ENCODE measurements around the gene ERC2. TPM values are rescaled to one million over a fixed set of nuclear protein-coding genes. Genes with fewer than 3 reads are reported as not detected.

ERC2 gene
- total RNA-seq, 1 donor from 2014 or later, result 7.4 TPM

- no peaks in the 10 kb centered on the region for H3K4me1 Mint-ChIP-seq (ENCODE audit: low read depth, unreplicated experiment)
- no peaks in the 10 kb centered on the region for H3K36me3 ChIP-seq (ENCODE audit: insufficient read depth, low read length)
- no peaks in the 10 kb centered on the region for H3K27me3 Mint-ChIP-seq (ENCODE audit: low read depth, unreplicated experiment)
- H3K4me3 Mint-ChIP-seq (ENCODE audit: unreplicated experiment), result no peak overlapping the region
- no peaks in the 10 kb centered on the region for H3K9me3 ChIP-seq (ENCODE audit: insufficient read depth, low read depth, low read length)
- no peak overlapping the region for H3K4me3 ChIP-seq (ENCODE audit: insufficient read depth, low read depth, low read length)
- H4K20me1 ChIP-seq (ENCODE audit: insufficient read depth, low read length), result no peaks in the 10 kb centered on the region
- DNase-seq (ENCODE audit: low read depth) (no peak), FAIRE-seq (no peak)
- no peak overlapping the region for H2AFZ ChIP-seq (ENCODE audit: low read depth, low read length)
- TF ChIP-seq EZH2 (IDR thresholded peaks at IDR 0.05; ENCODE audit: insufficient read depth, low read length), result no peak
- TF ChIP-seq, protein P1, sequence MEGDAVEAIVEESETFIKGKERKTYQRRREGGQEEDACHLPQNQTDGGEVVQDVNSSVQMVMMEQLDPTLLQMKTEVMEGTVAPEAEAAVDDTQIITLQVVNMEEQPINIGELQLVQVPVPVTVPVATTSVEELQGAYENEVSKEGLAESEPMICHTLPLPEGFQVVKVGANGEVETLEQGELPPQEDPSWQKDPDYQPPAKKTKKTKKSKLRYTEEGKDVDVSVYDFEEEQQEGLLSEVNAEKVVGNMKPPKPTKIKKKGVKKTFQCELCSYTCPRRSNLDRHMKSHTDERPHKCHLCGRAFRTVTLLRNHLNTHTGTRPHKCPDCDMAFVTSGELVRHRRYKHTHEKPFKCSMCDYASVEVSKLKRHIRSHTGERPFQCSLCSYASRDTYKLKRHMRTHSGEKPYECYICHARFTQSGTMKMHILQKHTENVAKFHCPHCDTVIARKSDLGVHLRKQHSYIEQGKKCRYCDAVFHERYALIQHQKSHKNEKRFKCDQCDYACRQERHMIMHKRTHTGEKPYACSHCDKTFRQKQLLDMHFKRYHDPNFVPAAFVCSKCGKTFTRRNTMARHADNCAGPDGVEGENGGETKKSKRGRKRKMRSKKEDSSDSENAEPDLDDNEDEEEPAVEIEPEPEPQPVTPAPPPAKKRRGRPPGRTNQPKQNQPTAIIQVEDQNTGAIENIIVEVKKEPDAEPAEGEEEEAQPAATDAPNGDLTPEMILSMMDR (IDR thresholded peaks at IDR 0.05; ENCODE audit: insufficient read depth, low read depth, low read length), result no peak
- peaks cover 3% of the 10 kb centered on the region for H3K27me3 ChIP-seq (ENCODE audit: insufficient read depth, low read length)
- no peaks in the 10 kb centered on the region for H3K36me3 Mint-ChIP-seq (ENCODE audit: low read depth, unreplicated experiment)
- no peak overlapping the region for H3K27ac ChIP-seq (ENCODE audit: low read depth, low read length)
- no peak overlapping the region for H3K9ac ChIP-seq (ENCODE audit: low read length)
- no peak overlapping the region for H3K4me2 ChIP-seq (ENCODE audit: low read length)
- no peak overlapping the region for H3K27ac Mint-ChIP-seq (ENCODE audit: unreplicated experiment)
- no peaks in the 10 kb centered on the region for H3K9me3 Mint-ChIP-seq (ENCODE audit: unreplicated experiment)
- no peaks in the 10 kb centered on the region for H3K79me2 ChIP-seq (ENCODE audit: insufficient read depth, low read length)
- no peaks in the 10 kb centered on the region for H3K4me1 ChIP-seq (ENCODE audit: insufficient read depth, low read length)
These were observed 129.0 kb downstream of the ERC2 start for GRCh38 chr3:56339244-56339643.

GRCh38 chr3:56336023-56336422 is 132.2 kb downstream of the ERC2 start:
- Mint-ChIP-seq H3K4me1 (ENCODE audit: low read depth, unreplicated experiment) (no peaks in the 10 kb centered on the region), H3K27ac (ENCODE audit: unreplicated experiment) (no peak overlapping the region), H3K27me3 (ENCODE audit: low read depth, unreplicated experiment) (no peaks in the 10 kb centered on the region), H3K9me3 (ENCODE audit: unreplicated experiment) (no peaks in the 10 kb centered on the region), H3K36me3 (ENCODE audit: low read depth, unreplicated experiment) (no peaks in the 10 kb centered on the region), H3K4me3 (ENCODE audit: unreplicated experiment) (no peak overlapping the region)
- Histone ChIP-seq H3K4me3 (ENCODE audit: insufficient read depth, low read depth, low read length) (no peak overlapping the region), H3K27ac (ENCODE audit: low read depth, low read length) (no peak overlapping the region), H3K36me3 (ENCODE audit: insufficient read depth, low read length) (no peaks in the 10 kb centered on the region), H3K9me3 (ENCODE audit: insufficient read depth, low read depth, low read length) (no peaks in the 10 kb centered on the region), H3K9ac (ENCODE audit: low read length) (no peak overlapping the region), H3K27me3 (ENCODE audit: insufficient read depth, low read length) (peaks cover 5% of the 10 kb centered on the region), H3K4me2 (ENCODE audit: low read length) (no peak overlapping the region), H3K79me2 (ENCODE audit: insufficient read depth, low read length) (no peaks in the 10 kb centered on the region), H2AFZ (ENCODE audit: low read depth, low read length) (no peak overlapping the region), H4K20me1 (ENCODE audit: insufficient read depth, low read length) (no peaks in the 10 kb centered on the region), H3K4me1 (ENCODE audit: insufficient read depth, low read length) (no peaks in the 10 kb centered on the region)
- no peak for TF ChIP-seq EZH2 (IDR thresholded peaks at IDR 0.05; ENCODE audit: insufficient read depth, low read length)
- TF ChIP-seq, protein P1 (IDR thresholded peaks at IDR 0.05; ENCODE audit: insufficient read depth, low read depth, low read length), result no peak
- DNase-seq (ENCODE audit: low read depth), result no peak
- FAIRE-seq, result no peak

DNA sequence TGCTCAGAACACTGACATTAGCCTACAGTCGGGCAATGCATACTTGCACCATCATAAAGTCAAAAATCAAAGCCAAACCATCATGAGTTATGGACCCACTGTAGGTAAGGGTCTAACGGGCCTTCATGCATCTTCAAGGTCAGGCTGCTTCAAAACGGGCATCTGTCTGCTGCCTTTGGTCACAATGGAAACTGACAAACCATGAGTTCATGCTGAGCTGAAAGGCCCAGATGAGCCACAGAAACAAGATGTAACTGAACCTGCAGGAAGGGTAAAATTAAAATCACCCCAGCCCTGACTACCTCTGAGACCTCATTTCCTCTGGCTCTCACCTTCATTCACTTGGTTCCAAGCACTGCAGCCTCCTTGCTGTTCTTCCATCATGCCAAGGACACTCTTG is 143.8 kb downstream of the ERC2 start:
- DNase-seq (ENCODE audit: low read depth) (no peak), FAIRE-seq (no peak)
- peak overlapping the region; percentile 77 for H3K27ac Mint-ChIP-seq (ENCODE audit: unreplicated experiment)
- no peak overlapping the region for H3K4me2 ChIP-seq (ENCODE audit: low read length)
- H2AFZ ChIP-seq (ENCODE audit: low read depth, low read length), result no peak overlapping the region
- H3K4me1 ChIP-seq (ENCODE audit: insufficient read depth, low read length), result peaks cover 12% of the 10 kb centered on the region
- no peaks in the 10 kb centered on the region for H3K27me3 Mint-ChIP-seq (ENCODE audit: low read depth, unreplicated experiment)
- H3K9me3 ChIP-seq (ENCODE audit: insufficient read depth, low read depth, low read length), result no peaks in the 10 kb centered on the region
- no peaks in the 10 kb centered on the region for H4K20me1 ChIP-seq (ENCODE audit: insufficient read depth, low read length)
- no peaks in the 10 kb centered on the region for H3K79me2 ChIP-seq (ENCODE audit: insufficient read depth, low read length)
- H3K27ac ChIP-seq (ENCODE audit: low read depth, low read length), result no peak overlapping the region
- no peak overlapping the region for H3K4me3 Mint-ChIP-seq (ENCODE audit: unreplicated experiment)
- no peaks in the 10 kb centered on the region for H3K27me3 ChIP-seq (ENCODE audit: insufficient read depth, low read length)
- no peaks in the 10 kb centered on the region for H3K9me3 Mint-ChIP-seq (ENCODE audit: unreplicated experiment)
- TF ChIP-seq, protein P1 (IDR thresholded peaks at IDR 0.05; ENCODE audit: insufficient read depth, low read depth, low read length), result no peak
- TF ChIP-seq EZH2 (IDR thresholded peaks at IDR 0.05; ENCODE audit: insufficient read depth, low read length), result no peak
- no peaks in the 10 kb centered on the region for H3K36me3 ChIP-seq (ENCODE audit: insufficient read depth, low read length)
- H3K9ac ChIP-seq (ENCODE audit: low read length), result no peak overlapping the region
- no peaks in the 10 kb centered on the region for H3K36me3 Mint-ChIP-seq (ENCODE audit: low read depth, unreplicated experiment)
- no peak overlapping the region for H3K4me3 ChIP-seq (ENCODE audit: insufficient read depth, low read depth, low read length)
- H3K4me1 Mint-ChIP-seq (ENCODE audit: low read depth, unreplicated experiment), result peaks cover 11% of the 10 kb centered on the region

Data from astrocyte (in vitro differentiated cells and primary cell).